Spleen (tissue), 7 donors: ENCODE measurements around the gene ARHGEF37.

Experiments used
- CTCF ChIP-seq, 11 experiments: fragments of 200-600 bp in 7 of 11; fragments of 450-650 bp in 4 of 11; sonication (generic) in 4 of 11; IDR thresholded peaks in 8 of 11; conservative IDR thresholded peaks in 3 of 11; 1 replicate in 7 of 11; 2 replicates in 4 of 11; pipeline versions ENCODE4 v1.4.0 to v1.8.0; 2016 to 2021; ENCODE audit warnings: antibody characterized with exemption in 11 of 11, inconsistent platforms in 4 of 11, mild to moderate bottlenecking in 1 of 11
- POLR2A ChIP-seq, 3 donors: fragments of 450-650 bp; IDR thresholded peaks; one replicate each; pipeline ENCODE4 v1.5.1; 2017; ENCODE audit warnings: antibody characterized with exemption in 3 of 3, mild to moderate bottlenecking in 1 of 3
- POLR2AphosphoS5 ChIP-seq, 3 donors: sonication (generic); formaldehyde crosslinking; IDR thresholded peaks; one replicate each; pipeline ENCODE4 v1.5.1; 2017; ENCODE audit warnings: antibody characterized with exemption in 3 of 3
- donor health status: DM: no; HTN: no; CAD: no; lungs with moderate emphysema.
- donor health status: DM: no; HTN: no; CAD: no.
- donor health status: DM: no; HTN: no; CAD: no.

GRCh38 chr5:149540089-149540488 lies 41.2 kb upstream of the ARHGEF37 start:
- no peak for TF ChIP-seq CTCF (IDR thresholded peaks at IDR 0.05 in 8 of 11, conservative IDR thresholded peaks at IDR 0.05 in 3 of 11)
- TF ChIP-seq POLR2AphosphoS5 (IDR thresholded peaks at IDR 0.05): no peak
- TF ChIP-seq POLR2A (IDR thresholded peaks at IDR 0.05): no peak
